ENCODE results near the gene KRTAP9-7. TPM values are rescaled to one million over a fixed set of nuclear protein-coding genes. Genes with fewer than 3 reads are reported as not detected.
"Not testable (repeated sequence)": the region's sequence is repeated elsewhere in the genome, so short reads cannot be mapped to it uniquely, and the experiment has no call there.

KRTAP9-7 gene
- polyA plus RNA-seq, 3 donors = not detected

DNA sequence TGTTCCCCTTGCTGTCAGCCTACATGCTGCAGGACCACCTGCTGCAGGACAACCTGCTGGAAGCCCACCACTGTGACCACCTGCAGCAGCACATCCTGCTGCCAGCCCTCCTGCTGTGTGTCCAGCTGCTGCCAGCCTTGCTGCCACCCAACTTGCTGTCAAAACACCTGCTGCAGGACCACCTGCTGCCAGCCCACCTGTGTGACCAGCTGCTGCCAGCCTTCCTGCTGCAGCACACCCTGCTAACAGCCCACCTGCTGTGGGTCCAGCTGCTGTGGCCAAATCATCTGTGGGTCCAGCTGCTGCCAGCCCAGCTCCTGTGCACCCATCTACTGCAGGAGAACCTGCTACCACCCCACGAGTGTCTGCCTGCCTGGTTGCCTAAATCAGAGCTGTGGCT lies 4.2 kb upstream of the KRTAP9-7 start:
- DNase-seq = not testable (repeated sequence)

DNA sequence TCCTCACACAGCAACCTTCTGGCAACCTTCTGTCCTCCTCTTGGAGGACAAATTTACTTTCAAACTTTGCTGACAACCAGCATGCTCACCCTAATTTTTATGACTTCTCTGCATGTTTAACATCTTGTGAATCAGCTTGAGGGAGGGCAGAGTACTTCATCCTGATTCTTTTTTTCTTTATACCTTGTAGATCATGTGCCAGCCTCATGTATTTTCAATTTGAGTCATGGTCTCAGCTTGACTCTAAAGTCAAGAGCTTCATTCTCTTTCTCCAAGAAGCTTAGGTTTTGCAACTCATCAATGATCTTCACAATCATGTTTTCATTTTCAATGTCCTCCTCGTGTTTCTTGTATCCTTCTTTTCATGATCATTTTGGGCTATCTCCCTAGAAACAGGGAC lies 3.6 kb upstream of the KRTAP9-7 start:
- no peak for DNase-seq

DNA sequence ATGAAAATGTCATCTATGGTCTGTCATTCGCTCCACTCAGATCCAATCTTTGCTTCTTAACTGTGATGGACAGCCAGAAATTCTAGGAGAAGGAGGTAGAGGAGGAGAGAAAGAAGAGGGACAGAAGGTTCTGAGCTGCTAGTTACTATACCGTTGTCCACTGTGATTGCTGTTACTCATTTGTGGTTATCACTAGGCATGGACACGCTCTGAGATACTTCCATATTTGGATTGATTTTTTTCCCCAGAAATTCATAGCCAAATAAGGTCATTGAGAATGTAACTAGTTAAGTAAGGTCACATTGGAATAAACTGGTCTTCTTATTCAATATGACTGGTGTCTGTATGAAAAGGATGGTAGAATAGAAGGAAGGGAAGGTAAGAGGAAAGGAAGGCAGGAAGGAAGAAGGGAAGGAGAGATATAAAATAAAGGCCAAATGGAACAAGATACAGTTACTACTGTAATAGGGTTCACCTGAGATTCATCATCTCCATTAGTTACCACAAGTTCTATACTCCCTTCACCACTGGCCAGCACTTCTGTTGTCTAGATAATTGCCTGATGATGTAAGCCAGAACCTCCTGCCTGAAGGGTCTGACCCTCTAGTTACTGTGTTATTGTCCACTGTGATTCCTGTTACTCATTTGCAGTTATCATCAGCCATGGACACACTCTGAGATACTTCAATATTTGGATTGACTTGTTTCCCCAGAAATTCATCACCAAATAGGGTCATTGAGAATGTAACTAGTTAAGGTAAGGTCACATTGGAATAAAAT lies 2.9 kb downstream of the KRTAP9-7 start:
- DNase-seq = no peak

DNA sequence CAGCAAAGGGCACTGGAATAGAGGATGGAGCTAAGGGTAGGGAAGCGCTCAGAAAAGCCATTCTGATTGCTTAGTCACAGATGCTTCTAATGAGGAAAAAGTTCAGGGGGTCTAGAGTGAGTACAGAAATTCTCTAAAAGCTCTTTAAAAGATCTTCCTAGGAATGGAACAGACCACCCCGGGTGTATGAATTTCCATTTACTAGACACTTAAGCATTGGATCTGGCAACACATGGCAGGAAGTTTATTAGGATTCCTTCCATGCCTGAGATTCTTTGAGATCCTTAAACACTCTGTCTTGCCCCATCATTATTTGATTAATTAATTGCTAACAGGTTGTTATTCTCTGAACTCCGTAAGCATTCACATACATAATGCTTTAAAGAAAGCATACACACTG lies 8.5 kb downstream of the KRTAP9-7 start:
- no peak for DNase-seq

DNA sequence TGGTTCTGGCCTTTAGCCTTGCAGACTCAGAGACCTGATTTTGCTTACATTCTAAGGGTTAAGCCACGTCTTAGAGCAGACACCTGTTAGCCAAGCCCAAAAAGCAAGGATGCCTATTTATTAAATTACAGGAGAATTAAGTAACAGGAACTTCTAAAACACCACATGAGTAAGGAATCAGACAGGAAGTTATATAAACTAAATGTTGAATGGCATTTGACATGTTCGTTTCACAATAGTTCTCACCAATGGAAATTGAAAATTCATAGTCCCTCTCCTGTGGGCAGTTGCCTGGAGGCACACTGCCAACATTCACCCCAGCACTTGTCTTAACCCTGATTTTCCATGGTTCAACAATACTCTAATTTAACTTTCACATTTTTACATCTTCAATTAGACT lies 9.0 kb downstream of the KRTAP9-7 start:
- no peak for DNase-seq

DNA sequence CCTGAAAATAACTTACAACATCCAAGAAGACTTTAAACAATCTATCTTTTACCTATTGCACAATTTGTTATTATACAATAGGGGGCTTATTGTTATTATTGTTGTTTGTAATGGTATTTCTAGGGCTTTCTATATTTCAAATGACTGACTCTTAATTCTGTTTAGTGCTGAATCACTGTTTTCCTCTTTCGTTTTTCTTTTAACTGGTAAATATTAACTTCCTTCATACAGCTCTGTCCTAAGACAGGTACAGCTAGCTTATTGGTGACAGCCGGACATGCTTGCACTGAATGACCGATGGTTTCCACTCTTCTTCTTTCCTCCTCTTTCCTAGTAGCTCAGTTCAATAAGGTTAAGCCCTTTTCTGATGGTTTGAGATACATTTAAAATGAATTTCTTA lies 11.6 kb downstream of the KRTAP9-7 start:
- no peak for DNase-seq

DNA sequence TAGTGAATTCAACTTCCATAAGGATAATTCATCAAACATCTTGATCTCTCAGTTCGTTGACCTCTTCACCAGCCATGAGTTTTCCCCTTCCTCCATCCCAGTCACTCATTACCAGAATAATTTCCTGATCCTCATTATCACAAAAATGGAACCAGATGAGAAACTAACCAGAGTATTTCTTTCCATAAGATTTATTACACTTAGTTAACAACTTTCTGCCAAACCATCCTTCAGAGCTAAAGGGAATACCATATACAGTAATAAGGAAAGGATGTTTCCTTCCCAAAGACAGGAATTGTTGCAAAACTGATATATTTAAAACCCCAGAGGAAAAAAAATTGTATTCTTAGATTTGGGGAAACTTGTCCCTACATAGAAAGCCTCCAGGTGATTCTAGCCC lies 18.5 kb downstream of the KRTAP9-7 start:
- DNase-seq = no peak

DNA sequence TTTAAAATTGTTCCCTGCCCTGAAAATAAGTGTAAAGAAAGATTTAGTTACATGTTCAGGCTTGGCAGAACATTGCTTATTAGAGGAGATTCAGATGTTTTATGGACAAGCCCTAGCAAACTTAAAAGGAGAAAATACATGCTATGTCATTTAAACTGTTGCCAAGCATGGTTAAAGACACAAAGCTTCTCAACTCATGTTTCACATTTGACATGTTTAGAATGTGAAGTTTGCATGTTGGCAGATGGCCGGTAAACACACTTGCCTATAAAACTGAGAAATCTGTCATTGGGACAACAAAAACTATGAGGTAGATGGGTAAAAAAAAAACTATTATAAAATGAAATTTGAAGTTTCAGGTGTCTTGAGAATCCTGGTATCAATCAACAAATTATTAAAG lies 21.3 kb downstream of the KRTAP9-7 start:
- peak; percentile 10 for DNase-seq

DNA sequence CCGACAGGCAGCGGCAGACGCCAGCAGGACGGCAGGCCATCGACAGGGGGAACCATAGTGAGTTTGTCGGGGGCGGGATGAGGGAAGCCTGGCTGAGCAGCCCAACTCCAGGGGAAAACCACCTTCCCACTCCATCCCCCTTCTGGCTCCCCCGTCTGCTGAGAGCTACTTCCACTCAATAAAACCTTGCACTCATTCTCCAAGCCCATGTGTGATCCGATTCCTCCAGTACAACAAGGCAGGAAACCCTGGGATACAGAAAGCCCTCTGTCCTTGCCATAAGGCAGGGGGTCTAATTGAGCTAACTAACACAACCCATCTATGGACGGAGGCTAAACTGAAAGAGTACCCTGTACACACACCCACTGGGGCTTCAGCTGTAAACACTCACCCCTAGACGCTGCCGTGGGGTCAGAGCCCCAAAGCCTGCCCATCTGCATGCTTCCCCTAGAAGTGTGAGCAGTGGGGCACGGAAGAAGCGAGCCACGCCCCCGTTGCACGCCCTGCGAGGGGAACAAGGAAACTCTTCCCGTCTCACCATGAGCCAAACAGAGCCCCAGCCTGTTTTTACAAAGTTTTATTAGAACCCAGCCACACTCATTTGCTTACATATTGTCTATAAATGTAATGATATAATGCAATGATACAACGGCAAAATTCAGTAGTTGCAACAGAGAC lies 23.1 kb downstream of the KRTAP9-7 start:
- no peak for DNase-seq

DNA sequence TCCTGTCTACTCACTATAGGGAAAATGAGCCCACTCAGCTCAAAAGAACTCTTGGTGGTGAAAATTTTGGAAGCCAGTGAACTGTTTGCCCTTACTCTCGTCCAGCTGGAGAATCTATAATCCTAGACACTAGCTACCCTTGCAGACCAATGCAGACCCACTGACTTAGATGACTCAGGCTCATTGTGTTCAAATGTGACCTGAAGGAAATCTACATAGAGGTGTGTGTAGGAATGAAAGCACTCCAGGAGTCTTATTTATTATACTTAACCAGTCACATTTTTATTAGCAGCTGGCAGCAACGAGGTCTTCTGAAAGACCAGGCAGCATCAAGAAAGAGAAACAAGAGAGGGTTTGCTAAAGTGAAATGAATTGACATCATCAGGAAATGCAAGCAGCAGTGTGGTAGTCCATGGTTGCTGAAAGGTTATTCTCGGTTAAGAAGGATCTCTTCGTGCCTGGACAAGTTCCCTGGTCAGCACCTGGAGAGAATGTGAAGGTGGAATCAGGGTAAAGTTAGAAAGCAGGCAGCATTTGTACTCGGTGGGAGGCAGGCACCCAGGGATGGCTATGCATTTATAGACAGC lies 25.8 kb downstream of the KRTAP9-7 start:
- no peak for DNase-seq

DNA sequence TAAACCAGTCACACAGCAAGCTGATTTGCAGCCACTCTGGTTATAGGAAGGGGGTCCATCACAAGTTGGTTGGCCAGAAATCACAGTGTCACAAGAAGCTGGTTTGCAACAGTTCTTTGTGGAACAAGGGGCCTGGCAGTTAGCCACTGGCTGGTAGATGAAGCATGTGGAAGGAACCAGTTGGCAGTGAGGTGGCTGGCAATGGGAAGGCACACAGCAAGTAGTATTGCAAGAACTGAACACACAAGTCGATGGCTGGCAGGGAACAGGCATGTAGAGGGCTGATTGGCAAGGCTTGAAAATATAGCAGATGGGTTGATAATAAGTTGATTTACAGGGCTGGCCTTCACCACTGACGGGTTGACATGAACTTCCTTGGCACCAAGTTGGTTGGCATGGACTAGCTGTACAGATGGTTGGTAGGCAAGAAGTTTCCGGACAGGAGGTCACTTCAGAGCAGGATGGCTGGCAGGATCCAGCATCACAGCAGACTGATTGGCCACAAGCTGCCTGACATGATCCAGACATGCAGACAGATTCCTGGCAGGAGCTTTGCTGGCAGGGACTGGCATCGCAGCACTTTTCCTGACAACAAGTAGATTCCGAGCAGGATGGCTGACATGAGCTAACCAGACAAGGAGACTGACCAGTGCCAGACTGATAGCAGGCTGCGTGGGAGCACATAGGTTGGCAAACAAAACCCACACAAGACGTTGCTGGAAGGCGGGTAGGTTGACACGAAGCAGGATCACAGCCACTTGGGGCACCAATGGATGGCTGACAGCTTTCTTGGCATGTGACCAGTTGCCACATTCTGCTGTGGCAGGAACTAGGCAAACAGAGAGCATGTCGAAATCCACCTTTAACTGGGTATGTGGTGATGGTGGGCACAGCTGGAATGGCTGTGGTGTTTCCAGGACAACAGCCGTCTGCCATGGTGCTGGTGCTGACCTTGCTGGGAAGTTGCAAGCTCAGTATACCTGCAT lies 26.7 kb downstream of the KRTAP9-7 start, which contains the start of gene KRTAP29-1:
Gene KRTAP29-1, minus strand, starts transcription at position 936 of the 986 bp plus-strand sequence. Its CDS starts 0 bp downstream, at position 936.
- no peak for DNase-seq

DNA sequence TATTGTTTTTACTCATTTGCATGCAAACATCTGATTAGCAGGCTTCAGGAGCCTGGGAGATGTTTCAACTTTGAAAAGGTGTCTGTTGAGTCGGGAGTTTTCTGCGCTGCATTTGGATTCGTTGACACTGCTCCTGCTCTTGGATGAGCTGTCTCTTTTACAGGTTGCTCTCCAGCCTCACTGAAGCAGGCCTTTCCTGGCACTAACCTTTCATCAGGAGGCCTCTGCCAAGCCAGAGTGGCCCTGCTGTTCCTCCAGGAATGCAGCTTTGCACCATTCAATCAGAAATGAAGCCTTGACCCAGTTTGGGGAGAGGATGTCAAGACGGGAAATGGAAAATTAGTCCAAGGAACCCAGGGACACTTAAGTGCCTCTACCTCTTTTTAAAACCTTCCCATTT lies 27.5 kb downstream of the KRTAP9-7 start:
- no peak for DNase-seq

DNA sequence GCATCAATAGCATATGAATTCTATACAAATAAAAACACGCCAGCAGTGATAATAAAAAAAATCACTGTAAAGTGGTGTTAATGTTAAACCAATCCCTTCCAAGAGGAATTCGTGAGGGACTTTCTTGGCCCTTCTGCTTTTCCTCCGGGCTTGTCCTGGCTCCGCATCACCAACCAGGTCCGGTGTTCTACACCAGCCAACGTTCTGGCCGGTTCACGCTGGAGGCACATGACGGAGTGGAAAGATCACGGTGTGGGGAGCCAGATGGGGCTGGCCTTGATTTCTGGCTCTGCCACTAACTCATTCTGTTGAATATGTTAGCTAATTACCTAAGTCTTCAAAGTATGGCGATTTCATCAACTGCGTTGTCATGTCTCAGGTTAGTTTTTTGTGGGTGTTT lies 28.6 kb downstream of the KRTAP9-7 start:
- DNase-seq = no peak

DNA sequence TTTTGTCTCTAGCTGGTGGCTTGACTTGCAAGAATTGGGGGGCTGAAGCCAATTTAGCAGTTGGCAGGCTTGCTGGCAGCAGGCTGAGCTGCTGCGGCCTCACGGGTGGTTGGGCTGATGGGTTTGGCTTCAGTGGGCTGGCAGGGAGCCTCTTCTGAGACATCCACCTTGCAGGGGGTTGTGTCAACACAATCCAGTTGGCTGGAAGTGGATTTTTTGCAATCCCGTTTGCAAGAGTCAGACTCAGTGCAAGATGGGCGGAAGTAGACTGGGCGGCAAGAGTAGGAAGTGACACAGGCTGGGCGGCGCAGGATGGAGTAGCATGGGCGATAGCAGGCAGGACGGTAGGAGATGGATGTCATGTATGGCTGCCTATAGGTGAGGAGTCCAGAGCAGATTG lies 32.1 kb downstream of the KRTAP9-7 start:
- no peak for DNase-seq

DNA sequence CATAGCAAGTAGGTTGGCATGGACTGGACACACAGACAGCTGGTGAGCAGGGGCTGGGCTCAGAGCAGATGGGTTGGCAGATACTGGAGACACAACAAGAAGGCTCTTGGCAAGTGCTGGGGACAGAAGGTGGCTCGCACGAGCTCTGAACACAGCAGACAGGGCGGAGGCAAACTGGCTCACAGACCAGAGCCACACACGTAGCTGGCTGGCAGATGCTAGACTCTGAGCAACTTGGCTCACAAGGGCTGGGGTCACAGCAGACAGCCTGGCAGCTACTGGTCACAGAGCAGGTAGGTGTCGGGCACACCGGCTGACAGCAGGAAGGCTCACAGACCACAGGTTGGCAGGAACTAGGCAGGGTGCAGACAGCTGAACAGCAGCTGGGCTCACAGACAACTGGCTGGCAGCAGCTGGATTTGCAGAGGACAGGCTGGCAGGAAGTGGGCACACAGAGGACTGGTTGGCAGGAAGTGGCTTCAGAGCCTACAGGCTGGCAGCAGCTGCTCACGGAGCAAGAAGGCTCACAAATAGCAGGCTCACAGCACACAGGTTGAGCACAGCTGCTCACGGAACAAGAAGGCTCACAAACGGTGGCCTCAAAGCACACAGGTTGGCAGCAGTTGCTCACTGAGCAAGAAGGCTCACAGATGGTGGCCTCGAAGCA lies 32.9 kb downstream of the KRTAP9-7 start:
- no peak for DNase-seq

DNA sequence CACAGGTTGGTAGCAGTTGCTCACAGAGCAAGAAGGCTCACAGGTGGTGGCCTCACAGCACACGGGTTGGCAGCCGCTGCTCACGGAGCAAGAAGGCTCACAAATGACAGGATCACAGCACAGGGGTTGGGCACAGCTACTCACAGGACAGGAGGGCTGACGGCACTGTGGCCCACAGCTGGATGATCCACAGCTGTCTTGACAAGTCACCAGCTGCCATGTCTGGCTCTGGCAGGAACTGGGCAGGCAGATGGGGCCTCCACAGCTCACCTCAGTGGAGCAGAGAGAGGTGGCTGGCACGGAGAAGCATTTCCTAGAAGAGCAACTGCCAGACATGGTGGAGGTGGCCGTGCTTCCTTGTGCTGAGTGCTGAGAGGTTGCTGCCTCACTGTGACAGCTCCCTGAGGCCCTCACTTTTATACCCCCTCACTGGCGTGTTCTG lies 33.4 kb downstream of the KRTAP9-7 start, which contains the start of gene KRTAP16-1:
Gene KRTAP16-1, minus strand, starts transcription at position 392 of the 442 bp plus-strand sequence. Its CDS starts 56 bp downstream, at position 336.
- DNase-seq = no peak

DNA sequence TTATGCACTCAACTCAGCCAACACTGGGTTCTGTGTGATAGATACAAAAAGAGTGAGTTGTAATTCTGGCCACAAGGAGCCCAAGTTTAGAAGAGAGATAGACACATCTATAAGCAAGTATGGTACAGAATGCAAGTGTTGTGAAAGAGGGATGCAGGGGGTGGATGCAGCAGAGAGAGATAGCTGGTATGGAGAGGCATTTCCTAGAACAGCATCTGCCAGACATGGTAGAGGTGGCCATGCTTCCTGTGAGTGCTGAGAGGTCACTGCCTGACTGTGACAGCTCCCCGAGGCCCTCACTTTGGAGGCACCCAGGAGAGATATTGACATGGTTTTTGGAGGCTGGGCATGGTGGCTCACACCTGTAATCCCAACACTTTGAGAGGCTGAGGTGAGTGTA lies 35.6 kb downstream of the KRTAP9-7 start:
- no peak for DNase-seq

DNA sequence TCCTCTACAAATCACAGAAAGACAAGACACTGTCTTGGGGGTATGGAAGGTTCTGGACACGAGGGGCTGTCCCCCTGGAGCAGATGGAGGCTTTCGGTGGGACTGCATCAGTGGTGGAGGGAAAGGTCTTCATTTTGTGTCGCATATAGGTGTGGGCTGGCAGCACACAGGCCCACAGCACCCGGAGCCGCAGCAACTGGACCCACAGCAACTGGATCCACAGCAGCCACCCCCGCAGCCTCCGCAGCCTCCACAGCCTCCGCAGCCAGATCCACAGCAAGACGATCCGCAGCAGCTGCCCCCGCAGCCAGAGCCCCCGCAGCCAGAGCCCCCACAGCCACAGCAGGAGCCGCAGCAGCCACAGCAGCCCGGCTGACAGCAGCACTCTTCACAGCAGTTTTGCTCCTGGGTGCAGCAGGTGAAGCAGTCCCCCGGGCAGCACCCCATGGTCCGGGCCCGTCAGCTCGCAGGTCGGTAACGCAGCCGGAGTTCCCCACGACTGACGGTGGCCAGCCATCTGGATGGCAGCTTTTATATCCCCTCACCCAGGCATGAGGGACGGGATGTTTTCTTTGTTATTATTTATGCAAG lies 39.8 kb downstream of the KRTAP9-7 start, which contains the start of gene KRTAP17-1:
Gene KRTAP17-1, minus strand, starts transcription at position 507 of the 591 bp plus-strand sequence. Its CDS starts 60 bp downstream, at position 447.
- no peak for DNase-seq

DNA sequence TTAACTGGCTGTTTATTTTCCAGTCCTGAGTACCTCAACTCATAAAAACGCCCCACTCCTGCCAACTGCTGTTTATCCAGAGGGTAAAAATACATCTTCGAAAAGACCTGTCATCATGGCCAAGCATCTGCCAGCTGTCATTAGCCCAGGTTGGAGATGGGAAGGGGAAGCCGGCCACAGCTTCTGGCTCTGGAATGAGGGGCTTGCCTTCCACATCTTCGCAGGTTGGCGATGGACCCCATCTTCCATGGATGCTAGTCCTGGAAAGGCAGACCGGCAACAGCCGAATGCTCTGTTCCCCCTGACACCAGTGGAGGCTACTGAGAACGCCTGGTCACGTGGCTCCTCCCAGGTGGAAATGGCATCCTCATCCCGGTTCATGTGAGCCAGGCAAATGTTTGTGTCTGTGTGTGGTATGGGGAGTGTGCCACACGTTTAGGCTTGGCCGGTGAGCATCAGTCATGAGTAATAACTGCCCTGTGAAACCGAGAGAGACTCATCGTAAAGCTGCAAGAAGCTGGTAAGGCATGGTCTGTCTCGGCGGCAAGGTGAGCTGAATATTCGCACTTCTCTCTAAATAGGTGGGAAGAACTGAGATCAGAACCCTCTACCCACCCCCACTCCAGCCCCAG lies 40.4 kb downstream of the KRTAP9-7 start:
- DNase-seq = no peak

DNA sequence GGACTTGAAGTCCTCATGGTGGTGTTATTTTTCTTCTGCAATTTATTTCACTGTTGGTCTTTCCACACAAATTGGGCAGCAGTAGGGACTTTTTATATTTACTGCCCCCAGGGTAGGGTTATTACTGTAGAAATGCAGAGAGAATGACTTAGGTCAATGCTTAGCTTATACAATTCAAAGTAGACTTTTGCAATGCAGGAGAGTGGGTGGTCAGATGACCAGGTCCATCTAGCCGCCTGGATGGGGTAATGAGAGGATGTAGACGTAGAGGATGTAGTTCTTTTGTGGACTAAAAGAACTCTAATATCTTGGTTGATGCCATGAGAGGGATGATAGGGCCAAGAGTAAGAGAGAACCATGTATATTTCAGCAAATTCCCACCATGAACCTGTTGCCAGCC lies 42.7 kb downstream of the KRTAP9-7 start:
- no peak for DNase-seq

Measured in renal pelvis (tissue), 4 donors.